OCI-LY3 (cell line): Measurements from ENCODE around the gene CLEC16A.

Experiments
- EZH2phosphoT487 ChIP-seq: fragments of 200-600 bp; shearing (Covaris generic); IDR thresholded peaks from 2 replicates; pipeline ENCODE4 v1.6.1; 2018; ENCODE audit warnings: antibody characterized with exemption, mixed run types, low read depth
- TF ChIP-seq, protein P1 (sequence below): fragments of 200-600, 300-600 bp; sonication (generic); IDR thresholded peaks from 2 replicates; pipeline ENCODE4 v1.5.1; 2014; ENCODE audit warnings: antibody characterized with exemption, low read length, low read depth

DNA sequence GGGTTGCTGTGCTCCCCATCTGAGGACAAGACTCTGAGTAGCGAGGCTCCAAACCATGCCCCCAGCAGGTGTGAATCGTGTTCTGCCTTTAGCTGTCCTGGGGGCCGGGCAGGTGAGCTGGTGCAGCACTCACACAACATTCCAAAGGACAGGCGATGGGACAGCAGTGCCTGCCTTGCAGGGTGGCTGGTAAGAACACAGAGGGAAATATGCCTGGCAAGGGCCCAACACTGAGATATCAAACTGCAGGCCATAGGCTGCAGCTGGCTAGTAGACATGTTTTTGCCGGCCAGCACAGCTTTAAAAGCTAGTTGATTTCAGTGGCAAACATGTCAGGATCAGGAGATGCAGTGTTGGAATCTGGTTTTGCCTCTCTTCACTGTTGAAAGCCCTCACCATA is 23.6 kb downstream of the CLEC16A start:
- TF ChIP-seq, protein P1, sequence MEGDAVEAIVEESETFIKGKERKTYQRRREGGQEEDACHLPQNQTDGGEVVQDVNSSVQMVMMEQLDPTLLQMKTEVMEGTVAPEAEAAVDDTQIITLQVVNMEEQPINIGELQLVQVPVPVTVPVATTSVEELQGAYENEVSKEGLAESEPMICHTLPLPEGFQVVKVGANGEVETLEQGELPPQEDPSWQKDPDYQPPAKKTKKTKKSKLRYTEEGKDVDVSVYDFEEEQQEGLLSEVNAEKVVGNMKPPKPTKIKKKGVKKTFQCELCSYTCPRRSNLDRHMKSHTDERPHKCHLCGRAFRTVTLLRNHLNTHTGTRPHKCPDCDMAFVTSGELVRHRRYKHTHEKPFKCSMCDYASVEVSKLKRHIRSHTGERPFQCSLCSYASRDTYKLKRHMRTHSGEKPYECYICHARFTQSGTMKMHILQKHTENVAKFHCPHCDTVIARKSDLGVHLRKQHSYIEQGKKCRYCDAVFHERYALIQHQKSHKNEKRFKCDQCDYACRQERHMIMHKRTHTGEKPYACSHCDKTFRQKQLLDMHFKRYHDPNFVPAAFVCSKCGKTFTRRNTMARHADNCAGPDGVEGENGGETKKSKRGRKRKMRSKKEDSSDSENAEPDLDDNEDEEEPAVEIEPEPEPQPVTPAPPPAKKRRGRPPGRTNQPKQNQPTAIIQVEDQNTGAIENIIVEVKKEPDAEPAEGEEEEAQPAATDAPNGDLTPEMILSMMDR: no peak
- TF ChIP-seq EZH2phosphoT487: no peak
